NT2/D1 (cell line): ENCODE data around the gene GAL3ST3.
"Not testable (repeated sequence)": the region's sequence is repeated elsewhere in the genome, so short reads cannot be mapped to it uniquely, and the experiment has no call there.

Experiments used
- YY1 ChIP-seq: IDR thresholded peaks from 2 replicates; pipeline ENCODE4 v1.6.1; 2011; ENCODE audit not compliant: insufficient read length, insufficient read depth
- ZNF274 ChIP-seq: IDR thresholded peaks from 2 replicates; pipeline ENCODE4 v1.6.1; 2011; ENCODE audit warnings: mild to moderate bottlenecking, low read depth, low read length

DNA sequence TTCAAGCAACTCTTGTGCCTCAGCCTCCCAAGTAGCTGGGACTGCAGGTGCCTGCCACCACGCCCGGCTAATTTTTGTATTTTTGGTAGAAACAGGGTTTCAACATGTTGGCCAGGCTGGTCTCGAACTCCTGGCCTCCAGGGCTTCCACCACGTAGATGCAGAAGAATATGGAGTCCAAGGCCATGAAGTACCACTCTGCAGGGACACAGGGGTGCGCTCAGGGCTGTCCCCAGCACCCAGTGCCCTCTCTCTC is 25.8 kb downstream of the GAL3ST3 start:
- TF ChIP-seq ZNF274, YY1: not testable (repeated sequence)
